SJSA1 (cell line): Measurements from ENCODE around the gene PLCD3. TPM values are rescaled to one million over a fixed set of nuclear protein-coding genes. Genes with fewer than 3 reads are reported as not detected.

Experiments used
- DNase-seq, 2 experiments: peaks; one replicate each; pipeline ENCODE4 v3.0.0-alpha.2; 2015 to 2020; ENCODE audit warnings: low spot score in 2 of 2, low read depth in 1 of 2
- H3K27ac ChIP-seq: fragments of 250-450 bp; sonication (Bioruptor Pico); 2 replicates; pipeline ENCODE4 v1.5.1; 2020; ENCODE audit warnings: mild to moderate bottlenecking, moderate library complexity
- H3K27me3 ChIP-seq: fragments of 250-450 bp; sonication (Bioruptor Pico); replicated peaks from 2 replicates; pipeline ENCODE4 v1.5.1; 2020; ENCODE audit warnings: mild to moderate bottlenecking, moderate library complexity
- H3K36me3 ChIP-seq: fragments of 250-450 bp; sonication (Bioruptor Pico); 2 replicates; pipeline ENCODE4 v1.5.1; 2020; ENCODE audit warnings: mild to moderate bottlenecking
- H3K4me1 ChIP-seq: fragments of 250-450 bp; sonication (Bioruptor Pico); replicated peaks from 2 replicates; pipeline ENCODE4 v1.6.1; 2021; ENCODE audit warnings: mild to moderate bottlenecking
- H3K4me3 ChIP-seq: fragments of 250-450 bp; sonication (Bioruptor Pico); 2 replicates; pipeline ENCODE4 v1.5.1; 2020; ENCODE audit warnings: mild to moderate bottlenecking
- H3K9me3 ChIP-seq: fragments of 250-450 bp; sonication (Bioruptor Pico); replicated peaks from 2 replicates; pipeline ENCODE4 v1.5.1; 2020; ENCODE audit warnings: mild to moderate bottlenecking
- total RNA-seq: library from RNA; depleted of rRNA; stranded (reverse); fragments of >200 nt; shearing (Covaris generic); gene quantifications from 2 replicates; pipeline ENCODE4 v1.2.3, GENCODE V29; 2014

PLCD3 gene
- total RNA-seq, 1 experiment from 2014 or later = 92.5 TPM

DNA sequence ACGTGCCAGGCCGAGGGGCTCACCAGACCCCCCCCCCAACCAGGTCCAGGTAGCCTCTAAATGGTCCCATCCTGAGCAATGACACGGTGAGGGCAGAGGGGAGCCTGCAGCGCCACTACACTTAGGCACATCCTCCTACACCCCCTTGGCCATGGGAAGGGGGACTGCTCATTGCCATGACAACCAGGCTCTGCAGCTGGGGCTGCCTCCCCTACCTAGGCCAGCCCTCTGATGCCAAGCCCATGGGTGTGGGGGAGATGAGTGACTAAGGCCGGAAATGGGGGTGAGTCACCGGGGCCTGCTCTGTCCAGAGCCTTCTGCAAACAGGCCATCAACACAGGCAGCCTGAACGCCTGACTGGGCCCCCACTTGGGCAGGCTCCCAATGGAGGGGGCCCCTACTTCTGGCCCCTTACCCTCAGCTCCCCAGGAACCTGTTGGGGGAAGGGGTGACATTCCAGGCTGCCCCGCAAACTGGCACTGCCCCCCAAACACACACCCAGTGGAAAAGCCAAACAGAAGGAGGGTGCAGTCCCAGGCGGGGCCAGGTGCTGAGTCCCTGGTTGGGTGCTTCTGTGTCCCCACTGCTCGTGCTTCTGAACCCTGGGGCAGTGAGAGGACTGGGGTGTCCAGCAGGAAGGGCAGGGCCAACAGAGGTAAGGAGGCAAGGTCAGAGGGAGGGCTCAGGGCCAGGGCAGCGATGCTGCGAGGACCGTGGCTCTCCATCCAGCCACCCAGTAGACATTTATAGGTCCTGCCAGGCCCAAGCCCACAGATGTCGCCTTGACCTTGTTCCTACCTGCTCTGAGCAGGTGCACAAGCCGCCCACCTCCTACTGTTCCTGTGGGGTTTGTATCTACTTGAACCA, 8.2 kb downstream of the PLCD3 start:
- H3K27me3 ChIP-seq = no peaks in the 10 kb centered on the region
- H3K4me3 ChIP-seq = no peak overlapping the region
- peaks cover 3% of the 10 kb centered on the region for H3K36me3 ChIP-seq
- no peaks in the 10 kb centered on the region for H3K9me3 ChIP-seq
- DNase-seq = peak; percentile 88 to 98
- H3K27ac ChIP-seq = peak overlapping the region; percentile 84
- peaks cover 48% of the 10 kb centered on the region for H3K4me1 ChIP-seq

DNA sequence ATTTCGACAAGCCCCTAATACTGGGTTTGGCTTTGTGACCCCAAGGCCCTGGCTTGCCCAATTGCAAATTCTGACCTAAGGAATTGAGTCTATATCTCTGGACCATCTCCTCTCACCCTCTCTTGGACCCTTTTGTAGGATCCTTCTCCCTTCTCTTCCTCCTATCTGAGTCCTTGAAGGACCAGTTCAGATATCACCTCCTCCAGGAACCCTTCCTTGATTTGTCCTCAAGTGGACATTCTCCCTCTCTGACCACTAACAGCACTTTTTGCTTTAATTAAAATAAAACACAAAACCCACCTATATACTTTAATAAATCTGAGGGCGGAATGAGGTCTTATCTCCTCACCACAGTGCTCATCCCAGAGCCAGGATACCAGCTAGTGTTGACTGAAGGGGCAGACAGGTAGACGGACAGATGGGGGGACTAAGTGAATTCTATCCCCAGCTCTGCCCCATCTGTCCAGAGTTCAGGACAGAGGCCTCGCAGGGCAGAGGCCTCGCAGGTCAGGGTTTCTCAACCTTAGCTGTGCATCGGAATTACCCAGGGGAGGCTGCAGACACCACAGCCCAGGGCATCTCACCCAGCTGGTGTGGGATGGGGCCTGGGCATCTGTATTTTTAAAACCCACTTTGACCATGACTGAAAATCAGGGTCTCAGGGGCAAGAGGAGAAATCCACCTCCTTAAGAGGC, 9.1 kb downstream of the PLCD3 start:
- H3K4me1 ChIP-seq = peaks cover 45% of the 10 kb centered on the region
- peak overlapping the region; percentile 84 for H3K27ac ChIP-seq
- no peak overlapping the region for H3K4me3 ChIP-seq

GRCh38 chr17:45121055-45121454, 11.3 kb downstream of the PLCD3 start:
- Histone ChIP-seq H3K4me3 (no peak overlapping the region), H3K4me1 (peaks cover 31% of the 10 kb centered on the region), H3K27ac (no peak overlapping the region), H3K27me3 (no peaks in the 10 kb centered on the region), H3K9me3 (no peaks in the 10 kb centered on the region), H3K36me3 (peaks cover 20% of the 10 kb centered on the region)
- no peak for DNase-seq

More for the DNA sequence above, 9.1 kb downstream of the PLCD3 start:
- DNase-seq = no peak
- Histone ChIP-seq H3K36me3 (peaks cover 12% of the 10 kb centered on the region), H3K27me3 (no peaks in the 10 kb centered on the region), H3K9me3 (no peaks in the 10 kb centered on the region)

DNA sequence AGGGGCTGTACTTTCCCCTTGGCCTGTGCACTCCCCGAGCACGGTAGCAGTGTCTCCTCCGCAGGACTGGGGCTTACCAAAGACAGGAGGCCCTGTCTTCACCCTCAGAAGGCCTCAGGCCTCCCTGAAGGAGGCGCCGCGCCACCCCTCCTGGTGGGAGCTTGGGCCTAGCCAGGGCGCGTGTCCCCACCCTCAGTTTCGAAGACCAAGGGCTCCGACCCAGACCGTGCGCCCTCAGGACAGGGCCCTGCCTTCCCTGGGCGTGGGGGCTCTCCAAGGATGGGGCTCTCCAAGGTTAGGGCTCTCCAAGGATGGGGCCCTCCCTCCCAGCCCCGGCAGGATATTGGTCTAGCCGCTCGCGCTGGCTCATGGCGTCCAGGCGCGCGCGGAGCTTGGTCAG, 11.8 kb downstream of the PLCD3 start:
- H3K27ac ChIP-seq = no peak overlapping the region
- H3K4me3 ChIP-seq = no peak overlapping the region
- no peaks in the 10 kb centered on the region for H3K27me3 ChIP-seq
- H3K36me3 ChIP-seq = peaks cover 20% of the 10 kb centered on the region
- peaks cover 31% of the 10 kb centered on the region for H3K4me1 ChIP-seq
- DNase-seq = no peak
- H3K9me3 ChIP-seq = no peaks in the 10 kb centered on the region

- no peak for DNase-seq
- H3K9me3 ChIP-seq = no peaks in the 10 kb centered on the region
- H3K4me3 ChIP-seq = no peak overlapping the region
- H3K27me3 ChIP-seq = no peaks in the 10 kb centered on the region
- H3K27ac ChIP-seq = no peak overlapping the region
- H3K4me1 ChIP-seq = peaks cover 29% of the 10 kb centered on the region
- H3K36me3 ChIP-seq = peaks cover 20% of the 10 kb centered on the region
Measured at GRCh38 chr17:45119964-45120363, 12.4 kb downstream of the PLCD3 start.

DNA sequence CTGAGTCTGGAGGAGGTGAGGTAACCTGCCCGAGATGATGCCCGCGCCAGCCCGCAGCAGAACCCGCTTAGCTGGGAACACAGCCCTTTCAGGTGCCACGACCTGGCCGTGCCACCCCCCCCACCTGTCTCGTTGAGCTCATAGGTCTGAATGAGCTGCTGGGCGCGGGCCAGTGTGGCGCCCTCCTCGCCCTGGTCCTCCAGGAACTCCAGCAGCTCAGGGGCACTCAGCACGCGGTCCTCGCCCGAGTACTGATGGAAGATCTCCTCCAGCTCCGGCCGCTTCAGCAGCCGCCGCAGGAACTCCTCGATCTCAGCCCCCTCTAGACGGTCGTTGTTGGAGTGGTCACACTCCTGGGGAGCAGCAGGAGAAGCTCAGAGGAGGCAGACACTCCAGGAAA, 13.6 kb downstream of the PLCD3 start:
- Histone ChIP-seq H3K27me3 (no peaks in the 10 kb centered on the region), H3K4me3 (no peak overlapping the region), H3K4me1 (peaks cover 17% of the 10 kb centered on the region), H3K36me3 (peaks cover 23% of the 10 kb centered on the region), H3K27ac (no peak overlapping the region), H3K9me3 (no peaks in the 10 kb centered on the region)
- DNase-seq = peak in 1 of 2 experiments; percentile 45

DNA sequence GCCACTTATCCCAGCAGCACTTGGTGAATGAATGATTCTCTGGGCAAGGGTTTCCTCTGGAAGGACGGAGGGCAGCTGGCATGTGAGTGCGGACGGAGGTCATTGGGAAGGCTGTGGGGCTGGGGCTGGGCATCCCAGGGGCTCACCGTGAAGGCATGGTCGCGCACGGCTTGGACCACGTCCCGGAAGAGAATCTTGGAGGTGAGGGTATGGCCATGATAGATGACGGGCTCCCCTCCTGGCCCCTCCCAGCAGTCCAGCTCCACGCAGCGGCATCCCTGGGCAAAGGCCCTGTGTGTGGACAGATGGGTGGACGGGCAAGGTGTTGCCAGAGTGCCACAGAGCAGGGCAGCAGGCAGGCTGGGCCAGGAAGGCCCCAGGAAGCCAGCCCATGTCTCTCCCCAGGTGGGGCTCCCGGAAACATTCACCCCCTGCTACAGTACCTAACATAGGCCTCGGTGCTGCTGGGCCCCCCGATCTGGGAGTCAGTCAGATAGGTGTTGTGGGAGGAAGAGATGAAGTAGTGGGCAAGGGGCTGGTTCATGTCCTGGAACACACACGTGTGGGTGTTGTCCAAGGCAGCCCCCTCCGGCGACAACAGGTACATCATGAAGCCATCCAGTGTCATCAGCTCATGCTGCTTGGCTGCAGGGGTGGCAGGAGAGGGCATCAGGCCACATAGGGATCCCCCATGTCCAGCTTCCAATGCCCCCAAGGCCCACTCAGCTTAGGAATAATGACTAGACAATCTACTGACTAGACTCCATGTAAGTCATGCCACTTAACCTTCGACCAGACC, 14.3 kb downstream of the PLCD3 start:
- DNase-seq = peak in 1 of 2 experiments; percentile 45

DNA sequence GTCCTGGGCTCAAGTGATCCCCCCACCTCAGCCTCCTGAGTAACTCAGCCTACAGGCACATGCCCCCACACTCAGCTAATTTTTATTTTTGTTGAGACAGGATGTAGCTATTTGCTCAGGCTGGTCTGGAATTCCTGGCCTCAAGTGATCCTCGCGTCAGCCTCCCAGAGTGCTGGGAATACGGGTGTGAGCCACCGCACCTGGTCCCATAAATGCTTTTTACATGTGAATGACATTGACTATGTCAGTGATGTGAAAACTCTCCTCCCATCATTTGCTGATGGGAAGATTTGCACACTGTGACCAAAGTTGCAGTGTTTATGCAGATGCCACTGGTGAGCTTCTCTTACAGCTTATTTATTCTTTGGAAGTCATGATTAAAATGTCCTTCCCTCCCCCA, 15.0 kb downstream of the PLCD3 start:
- DNase-seq = no peak
- Histone ChIP-seq H3K9me3 (no peaks in the 10 kb centered on the region), H3K27ac (no peak overlapping the region), H3K36me3 (peaks cover 33% of the 10 kb centered on the region), H3K4me3 (no peak overlapping the region), H3K27me3 (no peaks in the 10 kb centered on the region), H3K4me1 (peaks cover 3% of the 10 kb centered on the region)

More for the DNA sequence above, 14.3 kb downstream of the PLCD3 start:
- peaks cover 10% of the 10 kb centered on the region for H3K4me1 ChIP-seq
- H3K27ac ChIP-seq = no peak overlapping the region
- no peak overlapping the region for H3K4me3 ChIP-seq
- no peaks in the 10 kb centered on the region for H3K27me3 ChIP-seq
- no peaks in the 10 kb centered on the region for H3K9me3 ChIP-seq
- peaks cover 29% of the 10 kb centered on the region for H3K36me3 ChIP-seq

- H3K4me1 ChIP-seq = no peaks in the 10 kb centered on the region
- no peak for DNase-seq
- H3K9me3 ChIP-seq = no peaks in the 10 kb centered on the region
- no peaks in the 10 kb centered on the region for H3K27me3 ChIP-seq
- no peak overlapping the region for H3K27ac ChIP-seq
- H3K4me3 ChIP-seq = no peak overlapping the region
- peaks cover 37% of the 10 kb centered on the region for H3K36me3 ChIP-seq
Measured at GRCh38 chr17:45116434-45117016, 15.8 kb downstream of the PLCD3 start.

- Histone ChIP-seq H3K4me3 (no peak overlapping the region), H3K27me3 (no peaks in the 10 kb centered on the region), H3K9me3 (no peaks in the 10 kb centered on the region), H3K4me1 (no peaks in the 10 kb centered on the region), H3K27ac (no peak overlapping the region), H3K36me3 (peaks cover 37% of the 10 kb centered on the region)
- no peak for DNase-seq
Measured at GRCh38 chr17:45115871-45116270, 16.4 kb downstream of the PLCD3 start.

GRCh38 chr17:45115015-45115625, 17.2 kb downstream of the PLCD3 start:
- Histone ChIP-seq H3K27ac (no peak overlapping the region), H3K4me1 (no peaks in the 10 kb centered on the region), H3K36me3 (peaks cover 36% of the 10 kb centered on the region), H3K9me3 (no peaks in the 10 kb centered on the region), H3K4me3 (no peak overlapping the region), H3K27me3 (no peaks in the 10 kb centered on the region)
- no peak for DNase-seq

DNA sequence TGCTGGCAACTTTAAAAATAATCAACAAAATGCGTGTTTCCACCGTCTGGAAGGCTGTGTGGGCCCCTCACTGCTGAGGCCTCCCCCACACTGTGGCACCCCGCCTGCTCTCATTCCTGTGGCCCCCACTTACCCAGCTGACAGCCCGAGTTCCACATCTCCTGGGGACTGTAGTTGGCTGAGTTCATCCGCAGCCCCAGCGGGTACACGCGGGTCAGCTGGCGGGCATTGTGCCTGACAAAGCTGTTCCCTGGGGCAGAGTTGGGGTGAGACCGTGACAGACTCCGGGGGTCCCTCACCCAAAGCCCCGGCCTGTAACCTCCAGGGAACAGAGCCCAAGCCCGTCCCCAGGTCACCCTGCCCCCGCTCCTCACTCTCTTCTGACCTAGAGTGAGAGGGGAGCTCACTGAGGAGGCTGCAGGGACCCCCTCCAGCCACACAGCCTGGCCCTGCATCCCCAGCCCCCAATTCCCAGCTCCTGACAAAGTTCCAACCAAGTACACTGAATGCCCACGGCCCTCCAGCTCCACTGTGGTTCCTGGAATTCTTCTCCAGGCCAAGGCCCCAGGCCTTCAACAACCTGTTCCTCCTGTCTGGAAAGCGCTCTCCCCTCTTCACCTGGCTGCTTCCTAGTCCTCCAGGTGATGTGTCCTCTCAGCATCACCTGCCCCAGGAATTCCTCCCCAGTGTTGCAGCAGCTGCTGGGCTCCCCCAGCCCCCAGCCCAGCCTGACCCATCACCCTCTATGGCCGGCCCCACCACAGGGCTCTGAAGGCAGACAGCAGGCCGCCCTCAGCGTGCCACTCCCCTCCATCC, 18.0 kb downstream of the PLCD3 start:
- DNase-seq = peak in 1 of 2 experiments; percentile 46
- no peak overlapping the region for H3K27ac ChIP-seq
- H3K9me3 ChIP-seq = no peaks in the 10 kb centered on the region
- peaks cover 39% of the 10 kb centered on the region for H3K36me3 ChIP-seq
- H3K27me3 ChIP-seq = no peaks in the 10 kb centered on the region
- H3K4me1 ChIP-seq = no peaks in the 10 kb centered on the region
- H3K4me3 ChIP-seq = no peak overlapping the region
